ENCODE data around the gene AACS.

The AACS gene

GRCh38 chr12:125186471-125187147 is 121.4 kb downstream of the AACS start:
- peak; percentile 40 for DNase-seq (ENCODE audit: low spot score)
- TF ChIP-seq CTCF (IDR thresholded peaks at IDR 0.05; ENCODE audit: extremely low read depth, missing control alignments) = no peak

DNA sequence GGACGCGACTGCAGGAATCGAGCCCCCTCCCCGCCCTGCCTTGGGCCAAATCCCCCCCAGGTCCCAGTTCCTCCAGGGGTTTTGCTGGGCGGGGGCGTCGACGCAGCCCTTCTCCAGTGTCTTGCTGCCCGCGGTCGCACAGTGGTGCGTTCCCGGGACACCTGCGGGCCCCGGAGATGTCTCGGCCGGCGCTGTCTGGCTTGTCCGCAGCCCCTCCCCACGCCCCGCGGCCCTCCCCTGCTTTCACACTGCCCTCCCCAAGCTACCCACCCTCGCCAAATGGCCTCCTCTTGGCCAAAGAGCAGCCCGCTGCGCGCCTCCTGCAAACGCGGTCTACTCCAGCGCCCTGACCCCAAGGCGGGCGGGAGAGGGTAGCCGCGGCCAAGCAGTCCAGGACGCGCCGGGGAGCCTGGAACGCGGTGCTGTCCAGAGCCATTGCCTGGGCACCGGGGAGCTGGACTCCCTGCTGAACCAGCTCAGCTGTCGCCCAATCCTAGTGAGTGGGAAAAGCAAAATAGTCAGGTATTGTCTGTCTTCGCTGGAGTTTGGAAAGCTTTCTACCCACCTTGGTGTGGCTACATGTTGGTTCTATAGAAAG is 122.0 kb downstream of the AACS start:
- no peak for TF ChIP-seq CTCF (IDR thresholded peaks at IDR 0.05; ENCODE audit: extremely low read depth, missing control alignments)
- no peak for DNase-seq (ENCODE audit: low spot score)

DNA sequence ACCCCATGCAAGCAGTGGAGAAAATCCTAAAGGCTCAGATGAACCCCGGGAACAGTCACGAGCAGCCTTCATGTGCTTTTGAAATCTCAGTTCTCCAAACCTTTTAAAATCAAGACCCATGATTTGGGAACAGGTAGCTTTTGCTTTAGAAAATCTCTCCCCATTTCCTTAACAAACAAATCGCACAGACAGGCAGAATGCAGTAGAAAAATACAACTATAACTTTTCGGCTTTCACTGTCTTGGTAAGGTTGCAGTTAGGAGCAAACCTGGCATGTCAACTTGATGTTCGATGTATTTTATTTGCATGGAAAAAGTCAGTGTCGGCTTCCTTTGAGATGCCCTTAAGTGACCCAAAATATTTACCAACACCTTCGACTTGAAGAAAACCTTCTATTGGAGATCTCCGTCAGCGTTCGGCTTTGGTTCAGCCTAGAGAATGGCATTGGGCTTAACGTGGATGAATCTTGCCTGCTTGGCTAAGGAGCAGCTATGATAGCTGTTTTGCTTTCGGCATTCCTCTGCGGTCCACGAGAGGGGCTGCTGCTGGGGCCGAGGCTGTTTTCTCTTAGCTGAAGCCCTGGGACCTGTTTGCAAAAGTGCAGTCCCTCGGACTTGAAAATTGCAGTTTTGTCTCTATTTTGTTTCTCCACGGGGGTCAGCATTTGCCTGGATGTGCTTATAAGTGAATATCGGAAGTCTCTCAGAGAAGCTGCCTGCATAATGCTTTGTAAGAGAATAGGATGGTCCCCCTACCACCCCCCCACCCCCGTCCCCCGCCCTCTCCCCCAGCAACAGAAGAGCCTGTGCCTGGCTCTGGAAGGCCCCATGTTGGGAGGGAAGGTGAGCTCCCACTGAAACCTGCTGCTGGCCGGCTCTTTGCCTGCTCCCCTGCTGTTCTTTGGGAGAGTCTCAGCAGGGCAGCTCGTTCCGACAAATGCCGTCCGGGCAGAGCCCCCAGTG is 122.8 kb downstream of the AACS start:
- no peak for TF ChIP-seq CTCF (IDR thresholded peaks at IDR 0.05; ENCODE audit: extremely low read depth, missing control alignments)
- no peak for DNase-seq (ENCODE audit: low spot score)

- no peak for TF ChIP-seq CTCF (IDR thresholded peaks at IDR 0.05; ENCODE audit: extremely low read depth, missing control alignments)
- DNase-seq (ENCODE audit: low spot score) = no peak
Observed at GRCh38 chr12:125189015-125189414, 123.8 kb downstream of the AACS start.

DNA sequence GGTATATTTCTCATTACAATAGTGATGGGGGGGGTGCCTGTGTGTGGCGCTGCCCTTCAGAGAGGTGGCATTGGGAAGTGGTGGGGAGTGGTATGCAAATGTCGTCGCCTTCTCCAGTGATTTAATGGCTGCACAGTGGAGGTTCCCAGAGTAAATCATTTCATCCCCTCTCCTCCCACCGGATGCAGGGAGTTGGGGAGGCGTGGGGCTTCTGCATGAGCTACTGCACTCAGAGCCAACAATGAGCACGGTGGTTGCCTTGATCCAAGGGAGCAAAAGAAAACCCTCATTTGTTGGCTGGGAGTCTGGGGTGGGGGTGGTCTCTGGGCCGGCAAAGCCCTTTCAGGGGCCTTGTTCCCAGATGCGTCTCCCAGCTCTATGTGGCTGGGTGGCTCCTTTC is 124.3 kb downstream of the AACS start:
- TF ChIP-seq CTCF (IDR thresholded peaks at IDR 0.05; ENCODE audit: extremely low read depth, missing control alignments) = no peak
- DNase-seq (ENCODE audit: low spot score) = no peak

DNA sequence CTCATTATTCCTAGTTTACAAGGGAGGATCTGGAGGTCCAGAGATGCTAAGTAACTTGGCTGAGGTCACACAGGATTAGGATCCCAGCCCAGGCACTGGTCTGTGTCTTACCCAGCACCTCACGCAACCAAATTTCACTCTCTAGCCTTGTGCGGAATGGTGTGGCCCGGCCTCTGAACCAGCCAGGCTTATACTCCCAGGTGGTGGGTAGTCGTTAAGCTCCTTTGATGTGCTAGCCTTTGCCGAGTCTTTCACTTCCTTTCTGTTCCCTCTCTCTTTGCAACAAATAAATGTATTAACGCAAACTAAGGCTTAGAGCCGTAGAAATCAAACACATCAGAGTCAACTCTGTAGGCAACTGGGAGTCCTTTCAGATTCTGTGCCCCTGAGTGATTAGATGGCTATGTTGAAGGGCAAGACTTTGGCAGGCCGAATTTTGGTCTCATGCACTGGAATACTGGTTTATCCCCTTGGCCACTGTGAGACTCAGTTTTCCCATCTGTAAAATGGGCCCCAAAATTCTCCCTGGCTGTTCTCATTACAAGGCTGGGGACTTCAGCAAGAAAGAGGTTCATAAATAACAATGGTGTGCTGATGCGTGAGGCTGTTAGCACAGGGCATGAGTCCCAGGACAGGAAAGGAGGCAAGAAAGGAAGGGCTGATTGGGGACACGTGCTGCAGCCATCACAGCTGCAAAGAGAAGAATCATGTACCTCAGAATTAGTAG is 126.3 kb downstream of the AACS start:
- TF ChIP-seq CTCF (IDR thresholded peaks at IDR 0.05; ENCODE audit: extremely low read depth, missing control alignments) = no peak
- DNase-seq (ENCODE audit: low spot score) = no peak

Data from GM20000 (cell line).